HG03342 (cell line): ENCODE data around the gene JKAMP.

Experiments
- ATAC-seq: cut with Tn5 transposase; IDR thresholded peaks from one replicate; pipeline ENCODE4 v1.9.1; 2021; ENCODE audit warnings: mild to moderate bottlenecking, moderate library complexity; ENCODE audit not compliant: unreplicated experiment

Gene JKAMP

GRCh38 chr14:59537476-59537875, 53.2 kb downstream of the JKAMP start:
- ATAC-seq, result no peak

- ATAC-seq, result no peak
These were observed 54.6 kb downstream of the JKAMP start for GRCh38 chr14:59538936-59539335.

GRCh38 chr14:59540852-59541251, 56.5 kb downstream of the JKAMP start:
- no peak for ATAC-seq

GRCh38 chr14:59541731-59542130, 57.4 kb downstream of the JKAMP start:
- no peak for ATAC-seq

GRCh38 chr14:59543873-59544272, 59.6 kb downstream of the JKAMP start:
- no peak for ATAC-seq

- no peak for ATAC-seq
These were observed 63.0 kb downstream of the JKAMP start for GRCh38 chr14:59547310-59547709.
